ENCODE results near the gene HS6ST3.

DNA sequence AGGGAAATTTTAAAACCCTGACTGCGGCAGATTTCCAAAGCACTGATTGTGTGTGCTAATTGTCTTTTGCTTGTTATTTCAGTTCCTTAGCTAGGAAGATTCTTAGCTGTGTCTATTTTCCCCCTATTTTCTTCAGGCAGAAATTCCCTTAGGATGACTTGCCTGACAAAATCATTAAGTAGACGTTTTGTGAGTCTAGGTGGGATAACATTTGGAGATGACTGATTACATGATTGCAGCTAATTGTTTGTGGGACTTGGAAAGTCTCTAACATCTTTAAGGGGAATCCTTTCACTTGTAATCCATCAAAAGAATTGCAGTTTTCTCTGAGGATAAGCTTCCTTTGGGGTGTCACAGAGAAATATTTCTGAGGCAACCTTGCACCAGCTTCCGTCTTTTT is 676.4 kb downstream of the HS6ST3 start:
- TF ChIP-seq POLR2A (IDR thresholded peaks at IDR 0.05; ENCODE audit: low read length), result no peak
- TF ChIP-seq GATA1 (IDR thresholded peaks at IDR 0.05; ENCODE audit: low read depth, low read length), result no peak
